BE2C (cell line): ENCODE data around the gene CAPN13.

Source experiments
- DNase-seq: peaks from one replicate; pipeline ENCODE4 v3.0.0-alpha.2; 2020
- H3K27me3 ChIP-seq: fragments of 250-450 bp; sonication (Bioruptor Pico); 2 replicates; pipeline ENCODE4 v1.5.1; 2020; ENCODE audit warnings: mild to moderate bottlenecking
- H3K36me3 ChIP-seq: fragments of 250-450 bp; sonication (Bioruptor Pico); 2 replicates; pipeline ENCODE4 v1.5.1; 2020; ENCODE audit warnings: mild to moderate bottlenecking
- H3K4me1 ChIP-seq: fragments of 250-450 bp; sonication (Bioruptor Pico); 2 replicates; pipeline ENCODE4 v1.5.1; 2020
- H3K4me3 ChIP-seq: 2 replicates; pipeline ENCODE4 v1.5.1; 2011; ENCODE audit warnings: low read depth, low read length
- H3K9me3 ChIP-seq: fragments of 250-450 bp; sonication (Bioruptor Pico); 2 replicates; pipeline ENCODE4 v1.5.1; 2020
- CTCF ChIP-seq: IDR thresholded peaks from 2 replicates; pipeline ENCODE4 v1.5.1; 2012; ENCODE audit warnings: mild to moderate bottlenecking, low read depth, low read length

CAPN13 gene

GRCh38 chr2:30803281-30803680 lies 4.0 kb downstream of the CAPN13 start:
- no peak overlapping the region for H3K4me3 ChIP-seq
- TF ChIP-seq CTCF = no peak
- H3K4me1 ChIP-seq = no peaks in the 10 kb centered on the region
- H3K27me3 ChIP-seq = no peaks in the 10 kb centered on the region
- DNase-seq = no peak
- no peaks in the 10 kb centered on the region for H3K36me3 ChIP-seq
- no peaks in the 10 kb centered on the region for H3K9me3 ChIP-seq

- DNase-seq = no peak
- H3K9me3 ChIP-seq = no peaks in the 10 kb centered on the region
- no peaks in the 10 kb centered on the region for H3K27me3 ChIP-seq
- H3K4me3 ChIP-seq = no peak overlapping the region
- no peaks in the 10 kb centered on the region for H3K36me3 ChIP-seq
- no peak for TF ChIP-seq CTCF
- H3K4me1 ChIP-seq = no peaks in the 10 kb centered on the region
Observed at GRCh38 chr2:30802611-30803010, 4.6 kb downstream of the CAPN13 start.

GRCh38 chr2:30801821-30802455 lies 5.3 kb downstream of the CAPN13 start:
- H3K36me3 ChIP-seq = no peaks in the 10 kb centered on the region
- H3K9me3 ChIP-seq = no peaks in the 10 kb centered on the region
- H3K27me3 ChIP-seq = no peaks in the 10 kb centered on the region
- no peak overlapping the region for H3K4me3 ChIP-seq
- no peak for DNase-seq
- no peak for TF ChIP-seq CTCF
- no peaks in the 10 kb centered on the region for H3K4me1 ChIP-seq

GRCh38 chr2:30800159-30800558 lies 7.1 kb downstream of the CAPN13 start:
- Histone ChIP-seq H3K4me3 (no peak overlapping the region), H3K27me3 (no peaks in the 10 kb centered on the region), H3K4me1 (no peaks in the 10 kb centered on the region), H3K36me3 (no peaks in the 10 kb centered on the region), H3K9me3 (no peaks in the 10 kb centered on the region)
- DNase-seq = no peak
- TF ChIP-seq CTCF = no peak

- no peaks in the 10 kb centered on the region for H3K4me1 ChIP-seq
- no peaks in the 10 kb centered on the region for H3K9me3 ChIP-seq
- no peak for TF ChIP-seq CTCF
- H3K4me3 ChIP-seq = no peak overlapping the region
- H3K27me3 ChIP-seq = no peaks in the 10 kb centered on the region
- H3K36me3 ChIP-seq = no peaks in the 10 kb centered on the region
- no peak for DNase-seq
Observed at GRCh38 chr2:30799366-30799765, 7.9 kb downstream of the CAPN13 start.

- TF ChIP-seq CTCF = no peak
- Histone ChIP-seq H3K9me3 (no peaks in the 10 kb centered on the region), H3K4me3 (no peak overlapping the region), H3K4me1 (no peaks in the 10 kb centered on the region), H3K36me3 (no peaks in the 10 kb centered on the region), H3K27me3 (no peaks in the 10 kb centered on the region)
- DNase-seq = no peak
Observed at GRCh38 chr2:30798536-30798991, 8.7 kb downstream of the CAPN13 start.
